NCI-H128 (cell line): ENCODE data around the gene RETN.

Experiments
- DNase-seq: peaks from one replicate; lab custom pipeline; 2025; ENCODE audit not compliant: unreplicated experiment; lab: John Stamatoyannopoulos, UW

Gene RETN

GRCh38 chr19:7657131-7657751 is 11.6 kb upstream of the RETN start:
- DNase-seq = no peak

GRCh38 chr19:7658219-7658686 is 10.6 kb upstream of the RETN start:
- no peak for DNase-seq

GRCh38 chr19:7661744-7662538 is 6.9 kb upstream of the RETN start:
- no peak for DNase-seq

GRCh38 chr19:7662657-7663056 is 6.2 kb upstream of the RETN start:
- DNase-seq = no peak

GRCh38 chr19:7663706-7664105 is 5.1 kb upstream of the RETN start:
- no peak for DNase-seq

DNA sequence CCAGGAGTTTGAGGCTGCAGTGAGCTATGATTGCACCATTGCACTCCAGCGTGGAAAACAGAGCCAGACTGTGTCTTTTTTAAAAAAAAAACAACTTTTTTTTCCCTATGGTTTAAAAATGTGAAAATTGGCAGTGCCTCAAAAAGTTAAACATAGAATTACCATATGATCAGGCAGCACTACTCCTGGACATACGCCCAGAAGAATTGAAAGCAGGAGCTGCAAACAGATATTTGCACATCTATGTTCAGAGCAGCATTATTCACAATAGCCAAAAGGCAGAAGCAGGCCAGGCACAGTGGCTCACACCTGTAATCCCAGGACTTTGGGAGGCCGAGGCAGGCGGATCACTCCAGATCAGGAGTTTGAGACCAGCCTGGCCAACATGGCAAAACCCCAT is 3.8 kb upstream of the RETN start:
- no peak for DNase-seq

DNA sequence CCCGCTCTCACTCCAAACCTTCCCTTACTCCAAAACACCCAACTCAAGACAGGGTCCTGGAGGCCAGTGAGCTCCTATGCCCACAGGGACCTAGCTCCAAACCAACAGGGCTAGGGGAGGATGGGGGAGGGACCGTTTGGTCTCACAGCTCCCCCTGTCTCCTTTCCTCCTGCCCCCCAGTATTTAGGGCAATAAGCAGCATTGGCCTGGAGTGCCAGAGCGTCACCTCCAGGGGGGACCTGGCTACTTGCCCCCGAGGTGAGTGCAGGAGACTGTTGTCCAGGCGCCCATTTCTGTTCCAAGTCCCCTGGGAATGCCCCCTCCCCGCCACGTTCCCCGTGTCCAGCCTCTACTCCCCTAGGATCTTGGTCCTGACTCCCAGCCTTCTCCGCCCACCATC is 792 bp downstream of the RETN start:
- no peak for DNase-seq

- no peak for DNase-seq
Observed at GRCh38 chr19:7670150-7670783, 1.4 kb downstream of the RETN start.

- DNase-seq = no peak
Observed at GRCh38 chr19:7670790-7671189, 1.9 kb downstream of the RETN start.

DNA sequence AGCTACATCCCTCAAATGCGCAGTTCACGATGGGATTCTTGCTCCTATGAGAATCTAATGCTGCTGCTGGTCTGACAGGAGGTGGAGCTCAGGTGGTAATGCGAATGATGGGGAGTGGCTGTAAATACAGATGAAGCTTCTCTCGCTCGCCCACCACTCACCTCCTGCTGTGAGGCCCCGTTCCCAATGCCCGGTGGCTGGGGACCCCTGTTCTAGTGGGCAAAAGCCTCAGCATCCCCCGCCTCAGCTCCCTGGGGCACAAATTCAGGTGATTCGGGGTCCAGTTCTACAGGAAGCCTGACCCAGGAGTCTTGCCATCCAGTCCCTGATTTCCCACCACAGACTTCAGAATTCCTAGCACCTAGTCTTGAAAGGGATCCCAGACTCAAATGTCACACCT is 3.7 kb downstream of the RETN start:
- no peak for DNase-seq

GRCh38 chr19:7674010-7675005 is 5.5 kb downstream of the RETN start:
- no peak for DNase-seq

DNA sequence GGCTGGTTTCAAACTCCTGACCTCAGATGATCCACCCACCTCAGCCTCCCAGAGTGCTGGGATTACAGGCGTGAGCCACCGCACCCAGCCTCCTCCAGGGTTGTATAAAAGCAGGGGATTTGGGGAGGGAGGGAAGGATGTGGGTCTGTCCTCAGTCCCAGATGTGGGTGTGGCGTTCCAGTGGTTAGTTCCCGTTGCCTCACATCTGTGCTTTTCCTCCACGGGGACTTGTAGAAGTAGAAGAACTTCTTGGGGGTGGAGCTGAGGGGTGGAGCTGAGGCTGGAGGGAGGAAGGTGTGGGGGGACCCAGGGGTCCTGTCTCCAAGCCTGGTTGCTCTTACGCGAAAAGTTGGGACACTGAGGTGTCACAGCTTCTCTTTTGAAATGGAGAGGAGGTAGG is 7.5 kb downstream of the RETN start:
- no peak for DNase-seq

DNA sequence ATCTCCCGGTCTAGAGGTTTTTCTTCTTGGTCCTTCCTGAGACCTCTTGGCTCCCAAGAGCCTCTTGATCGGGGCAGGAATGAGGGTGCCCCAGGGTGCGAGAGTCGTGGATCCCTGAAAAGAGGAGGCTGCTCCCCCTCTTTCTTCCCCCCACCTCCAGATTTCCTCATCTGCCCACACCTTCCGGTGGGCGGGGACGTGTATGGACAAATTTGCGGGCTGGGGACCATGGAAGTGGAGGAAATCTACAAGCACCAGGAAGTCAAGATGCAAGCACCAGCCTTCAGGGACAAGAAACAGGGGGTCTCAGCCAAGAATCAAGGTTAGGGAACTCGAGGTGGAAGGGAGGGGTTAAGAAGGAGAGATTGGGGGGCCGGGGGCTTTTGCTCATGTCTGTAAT is 8.0 kb downstream of the RETN start, which contains the start of gene MCEMP1:
TSS of gene MCEMP1 (plus strand) at position 237 of the 400 bp plus-strand sequence. CDS start at position 268, 31 bp downstream.
- DNase-seq = no peak

DNA sequence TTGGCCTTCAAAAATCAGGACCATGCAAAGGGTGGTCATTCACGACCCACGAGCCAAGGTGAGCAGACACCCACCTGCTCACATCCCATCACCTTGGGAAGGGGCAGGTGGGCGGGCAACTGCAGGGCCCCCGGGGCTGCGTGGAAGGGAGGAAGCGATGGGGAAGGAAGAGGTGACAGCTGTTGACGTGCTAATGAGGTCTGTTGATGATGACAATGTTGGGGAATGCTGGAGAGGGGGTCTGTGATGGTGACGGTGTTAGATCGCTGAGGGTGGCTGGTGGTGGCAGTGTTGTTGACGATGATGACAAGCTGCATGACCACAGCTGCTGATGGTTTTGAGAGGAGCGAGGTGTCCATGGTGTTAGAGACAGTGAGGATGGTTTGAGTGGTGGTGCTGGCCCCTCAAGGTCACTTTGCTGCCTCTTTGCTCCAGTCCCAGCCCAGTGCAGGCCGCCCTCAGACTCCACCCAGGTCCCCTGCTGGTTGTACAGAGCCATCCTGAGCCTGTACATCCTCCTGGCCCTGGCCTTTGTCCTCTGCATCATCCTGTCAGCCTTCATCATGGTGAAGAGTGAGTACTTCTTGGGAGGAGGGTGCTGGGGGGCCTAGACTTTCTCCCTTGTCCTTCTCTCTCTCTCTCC is 8.9 kb downstream of the RETN start:
- no peak for DNase-seq

- DNase-seq = no peak
Observed at GRCh38 chr19:7678971-7679751, 10.3 kb downstream of the RETN start.

DNA sequence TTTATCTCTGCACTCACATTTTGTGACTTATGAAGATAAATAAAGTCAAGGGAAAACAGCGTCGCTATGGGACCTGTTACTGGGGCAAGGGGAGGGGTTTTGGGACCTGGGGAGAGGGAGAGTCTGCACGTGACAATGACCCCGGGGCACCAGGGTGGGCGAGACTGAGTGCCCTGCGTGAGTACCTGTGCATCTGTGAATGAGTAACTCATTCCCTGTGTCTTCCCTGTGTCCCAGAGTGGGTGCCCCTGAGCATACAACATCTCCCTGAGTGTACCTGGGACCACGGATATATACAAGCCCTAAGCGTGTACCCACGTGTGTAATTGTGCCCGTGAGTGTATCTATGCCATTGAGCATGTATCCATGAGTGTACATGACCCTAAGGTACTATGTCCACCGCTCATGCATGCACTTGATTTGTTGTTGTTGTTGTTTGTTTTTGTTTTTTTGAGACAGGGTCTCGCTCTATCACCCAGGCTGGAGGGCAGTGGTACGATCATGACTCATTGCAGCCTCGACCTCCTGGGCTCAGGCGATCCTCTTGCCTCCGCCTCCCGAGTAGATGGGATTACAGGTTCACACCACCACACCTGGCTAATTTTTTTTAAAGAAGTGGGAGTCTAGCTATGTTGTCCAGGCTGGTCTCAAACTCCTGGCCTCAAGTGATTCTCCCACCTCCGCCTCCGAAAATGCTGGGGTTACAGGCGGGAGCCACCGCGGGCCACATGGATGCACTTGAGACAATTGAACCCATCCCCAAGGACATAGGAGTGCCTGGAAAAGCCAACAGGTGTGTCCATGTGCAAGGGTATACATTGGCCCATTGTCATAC is 11.1 kb downstream of the RETN start:
- no peak for DNase-seq

DNA sequence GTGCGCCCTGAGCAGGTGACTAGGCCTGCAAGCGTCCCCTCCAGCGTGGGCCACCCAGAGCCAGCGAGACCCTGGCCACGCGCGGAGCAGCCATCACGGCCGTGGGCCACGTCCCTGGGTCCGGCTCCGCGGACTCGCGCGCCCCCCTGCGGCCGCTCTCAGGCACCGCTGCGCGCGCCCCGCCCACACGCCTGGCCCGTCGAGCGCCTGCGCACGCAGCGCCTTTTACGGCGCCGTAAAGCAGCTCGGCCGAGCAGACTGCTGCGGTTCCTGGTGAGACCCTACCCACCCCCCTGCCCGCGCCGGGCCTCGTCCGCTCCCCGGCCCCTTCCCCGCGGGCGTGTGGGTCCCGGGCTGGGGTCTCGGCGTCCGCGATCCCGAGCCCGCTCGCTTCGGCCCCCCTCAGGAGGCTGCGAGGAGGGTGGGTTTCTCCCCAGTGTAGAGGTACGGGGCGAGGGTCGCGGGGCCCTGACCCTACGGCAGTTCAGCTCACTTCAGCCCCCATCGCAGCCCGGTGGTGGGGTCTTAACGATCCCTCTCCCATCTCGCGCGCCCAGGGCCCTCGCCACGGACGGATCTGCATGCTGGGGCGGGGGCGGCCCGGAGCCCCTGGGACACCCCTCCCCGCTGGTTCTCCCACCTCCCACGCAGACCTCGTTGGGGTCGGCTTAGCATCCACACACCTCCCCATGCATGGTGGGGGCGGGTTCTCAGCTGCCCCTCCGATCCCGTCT is 11.9 kb downstream of the RETN start, which contains the start of gene TRAPPC5:
TSS of gene TRAPPC5 (plus strand) at position 228 of the 734 bp plus-strand sequence. CDS start 1,421 bp downstream, outside the sequence.
- peak; percentile 55 for DNase-seq
